Measurements from ENCODE around the gene SMAD2.

- TF ChIP-seq TBP (optimal IDR thresholded peaks at IDR 0.05; ENCODE audit: low read depth, low read length) = no peak
- TF ChIP-seq NONO (IDR thresholded peaks at IDR 0.05; ENCODE audit: low read depth in 2 of 2, low read length in 1 of 2) = no peak
- TF ChIP-seq ZNF780A (CRISPR knock-in tag; IDR thresholded peaks at IDR 0.05) = no peak
- TF ChIP-seq HINFP (tag; conservative IDR thresholded peaks at IDR 0.05; ENCODE audit: low read depth) = no peak
- TF ChIP-seq ZNF24 (IDR thresholded peaks at IDR 0.05) = no peak
- no peak for TF ChIP-seq TAF15 (IDR thresholded peaks at IDR 0.05; ENCODE audit: low read depth, low read length)
These were observed at the start of gene SMAD2 for GRCh38 chr18:47930199-47930930.
